Upper lobe of left lung (tissue), 4 donors: Measurements from ENCODE around the gene MANSC4.

Experiments
- POLR2A ChIP-seq, 4 donors: fragments of 450-650 bp; IDR thresholded peaks; one replicate each; pipeline ENCODE4 v1.5.1; 2016 to 2017; ENCODE audit warnings: antibody characterized with exemption in 4 of 4, mild to moderate bottlenecking in 2 of 4
- POLR2AphosphoS5 ChIP-seq, 2 donors: sonication (generic); formaldehyde crosslinking; IDR thresholded peaks; one replicate each; pipeline ENCODE4 v1.5.1; 2017; ENCODE audit warnings: antibody characterized with exemption in 2 of 2

GRCh38 chr12:27806259-27806658, 26.2 kb upstream of the MANSC4 start:
- TF ChIP-seq POLR2AphosphoS5 (IDR thresholded peaks at IDR 0.05): no peak
- no peak for TF ChIP-seq POLR2A (IDR thresholded peaks at IDR 0.05)
